ENCODE measurements around the gene RHOU. TPM values are rescaled to one million over a fixed set of nuclear protein-coding genes. Genes with fewer than 3 reads are reported as not detected.

The RHOU gene
- total and polyA plus RNA-seq, 2 donors (not counting 1 experiment from before 2014, with no cell fraction given), result 0.23 to 11.4 TPM

- H4K20me1 ChIP-seq (ENCODE audit: control insufficient read depth, extremely low read depth, insufficient read depth, low read length), result no peaks in the 10 kb centered on the region
- no peak overlapping the region for H2AFZ ChIP-seq (ENCODE audit: low read length)
- DNase-seq (ENCODE audit: low read depth in 2 of 2), result no peak
- no peak overlapping the region for H3K4me2 ChIP-seq (ENCODE audit: extremely low read depth, insufficient read depth, low read length)
- no peak for TF ChIP-seq EZH2 (IDR thresholded peaks at IDR 0.05; ENCODE audit: low read length, missing control alignments)
- TF ChIP-seq CTCF (conservative IDR thresholded peaks at IDR 0.05 in 1 of 2, IDR thresholded peaks at IDR 0.05 in 1 of 2; ENCODE audit: low read depth in 1 of 2, low read length in 2 of 2), result no peak
- H3K4me3 ChIP-seq (replicated peaks in 1 of 4; ENCODE audit: control extremely low read depth in 1 of 4, insufficient read depth in 1 of 4, low read depth in 3 of 4, low read length in 4 of 4), result no peak overlapping the region
- no peaks in the 10 kb centered on the region for H3K4me1 ChIP-seq (ENCODE audit: control insufficient read depth, extremely low read depth, insufficient read depth, low read length)
- H3K9ac ChIP-seq (ENCODE audit: insufficient read depth, low read length), result no peak overlapping the region
- no peak overlapping the region for H3K27ac ChIP-seq (ENCODE audit: insufficient read depth, low read length)
- no peaks in the 10 kb centered on the region for H3K36me3 ChIP-seq (ENCODE audit: control insufficient read depth, insufficient read depth, low read length)
- no peaks in the 10 kb centered on the region for H3K79me2 ChIP-seq (ENCODE audit: control insufficient read depth, insufficient read depth, low read length)
- no peaks in the 10 kb centered on the region for H3K9me3 ChIP-seq (ENCODE audit: control insufficient read depth, insufficient read depth, low read depth, low read length)
- H3K27me3 ChIP-seq (ENCODE audit: control insufficient read depth, insufficient read depth, low read length), result no peaks in the 10 kb centered on the region
These were observed 7.1 kb downstream of the RHOU start for GRCh38 chr1:228742281-228742860.

GRCh38 chr1:228743405-228743804 lies 8.1 kb downstream of the RHOU start:
- Histone ChIP-seq H3K79me2 (ENCODE audit: control insufficient read depth, insufficient read depth, low read length) (no peaks in the 10 kb centered on the region), H3K9ac (ENCODE audit: insufficient read depth, low read length) (no peak overlapping the region), H3K36me3 (ENCODE audit: control insufficient read depth, insufficient read depth, low read length) (no peaks in the 10 kb centered on the region), H3K4me3 (replicated peaks in 1 of 4; ENCODE audit: control extremely low read depth in 1 of 4, insufficient read depth in 1 of 4, low read depth in 3 of 4, low read length in 4 of 4) (no peak overlapping the region), H3K27ac (ENCODE audit: insufficient read depth, low read length) (no peak overlapping the region), H3K4me2 (ENCODE audit: extremely low read depth, insufficient read depth, low read length) (no peak overlapping the region), H3K27me3 (ENCODE audit: control insufficient read depth, insufficient read depth, low read length) (no peaks in the 10 kb centered on the region), H4K20me1 (ENCODE audit: control insufficient read depth, extremely low read depth, insufficient read depth, low read length) (no peaks in the 10 kb centered on the region), H2AFZ (ENCODE audit: low read length) (no peak overlapping the region), H3K9me3 (ENCODE audit: control insufficient read depth, insufficient read depth, low read depth, low read length) (no peaks in the 10 kb centered on the region), H3K4me1 (ENCODE audit: control insufficient read depth, extremely low read depth, insufficient read depth, low read length) (no peaks in the 10 kb centered on the region)
- TF ChIP-seq CTCF (conservative IDR thresholded peaks at IDR 0.05 in 1 of 2, IDR thresholded peaks at IDR 0.05 in 1 of 2; ENCODE audit: low read depth in 1 of 2, low read length in 2 of 2) (no peak), EZH2 (IDR thresholded peaks at IDR 0.05; ENCODE audit: low read length, missing control alignments) (no peak)
- no peak for DNase-seq (ENCODE audit: low read depth in 2 of 2)

- Histone ChIP-seq H3K9ac (ENCODE audit: insufficient read depth, low read length) (no peak overlapping the region), H4K20me1 (ENCODE audit: control insufficient read depth, extremely low read depth, insufficient read depth, low read length) (no peaks in the 10 kb centered on the region), H3K79me2 (ENCODE audit: control insufficient read depth, insufficient read depth, low read length) (no peaks in the 10 kb centered on the region), H3K36me3 (ENCODE audit: control insufficient read depth, insufficient read depth, low read length) (no peaks in the 10 kb centered on the region), H3K4me2 (ENCODE audit: extremely low read depth, insufficient read depth, low read length) (no peak overlapping the region), H3K27ac (ENCODE audit: insufficient read depth, low read length) (no peak overlapping the region), H3K4me1 (ENCODE audit: control insufficient read depth, extremely low read depth, insufficient read depth, low read length) (no peaks in the 10 kb centered on the region), H2AFZ (ENCODE audit: low read length) (no peak overlapping the region), H3K9me3 (ENCODE audit: control insufficient read depth, insufficient read depth, low read depth, low read length) (no peaks in the 10 kb centered on the region), H3K4me3 (replicated peaks in 1 of 4; ENCODE audit: control extremely low read depth in 1 of 4, insufficient read depth in 1 of 4, low read depth in 3 of 4, low read length in 4 of 4) (no peak overlapping the region), H3K27me3 (ENCODE audit: control insufficient read depth, insufficient read depth, low read length) (no peaks in the 10 kb centered on the region)
- TF ChIP-seq CTCF (conservative IDR thresholded peaks at IDR 0.05 in 1 of 2, IDR thresholded peaks at IDR 0.05 in 1 of 2; ENCODE audit: low read depth in 1 of 2, low read length in 2 of 2), result no peak
- no peak for TF ChIP-seq EZH2 (IDR thresholded peaks at IDR 0.05; ENCODE audit: low read length, missing control alignments)
- no peak for DNase-seq (ENCODE audit: low read depth in 2 of 2)
These were observed 9.1 kb downstream of the RHOU start for GRCh38 chr1:228744356-228744755.
